Thyroid gland (tissue), 4 donors: ENCODE results near the gene GEMIN2. TPM values are rescaled to one million over a fixed set of nuclear protein-coding genes. Genes with fewer than 3 reads are reported as not detected.

Experiments used
- DNase-seq, 2 donors: peaks; one replicate each; pipeline ENCODE4 v3.0.0-alpha.2; 2019
- H3K27ac ChIP-seq, 3 donors: fragments of 200-600 bp; sonication (generic); 1 replicate in 2 of 3; 2 replicates in 1 of 3; pipeline ENCODE4 v1.5.1; 2016 to 2019; ENCODE audit warnings: mild to moderate bottlenecking in 1 of 3, moderate library complexity in 1 of 3
- H3K27me3 ChIP-seq: fragments of 200-600 bp; sonication (generic); one replicate; pipeline ENCODE4 v1.5.1; 2019
- H3K36me3 ChIP-seq, 2 donors: fragments of 200-600 bp; sonication (generic); one replicate each; pipeline ENCODE4 v1.5.1; 2016 to 2019
- H3K4me1 ChIP-seq, 2 donors: fragments of 200-600 bp; sonication (generic); one replicate each; pipeline ENCODE4 v1.5.1; 2017 to 2019
- H3K4me3 ChIP-seq, 3 donors: fragments of 200-600 bp; sonication (generic); replicated peaks in 1 of 3; 1 replicate in 2 of 3; 2 replicates in 1 of 3; pipeline ENCODE4 v1.5.1; 2016; ENCODE audit warnings: mild to moderate bottlenecking in 1 of 3
- H3K9me3 ChIP-seq: fragments of 200-600 bp; sonication (generic); one replicate; pipeline ENCODE4 v1.5.1; 2017
- POLR2A ChIP-seq, 2 donors: fragments of 450-650 bp; IDR thresholded peaks; one replicate each; pipeline ENCODE4 v1.6.1; 2017; ENCODE audit warnings: antibody characterized with exemption in 2 of 2, mild to moderate bottlenecking in 2 of 2, moderate library complexity in 1 of 2
- WGBS, 2 donors: methylation state at CpG; one replicate each; pipeline ENCODE4 v1.1.5; 2017; 5-methylcytosine and 5-hydroxymethylcytosine counted together
- intact Hi-C: fragments of 100-400 bp; cut with DNase I; formaldehyde crosslinking; loops from one replicate; pipeline ENCODE4 v1.15.1; 2023
- total RNA-seq, 4 donors: library from RNA; depleted of rRNA; stranded (reverse); fragments of >200 nt; gene quantifications; one replicate each; pipeline ENCODE4 v1.2.3, GENCODE V29; 2016
- TF ChIP-seq, protein P1 (sequence below), 6 experiments: fragments of 200-600 bp in 3 of 6; fragments of 450-650 bp in 3 of 6; sonication (generic) in 3 of 6; IDR thresholded peaks; one replicate each; pipeline ENCODE4 v1.5.1; 2016 to 2019; ENCODE audit warnings: antibody characterized with exemption in 6 of 6, mild to moderate bottlenecking in 2 of 6, inconsistent platforms in 1 of 6, moderate library complexity in 1 of 6

GEMIN2 gene
- total RNA-seq, 4 donors from 2014 or later: 11.3 to 33.7 (median 18.2) TPM

DNA sequence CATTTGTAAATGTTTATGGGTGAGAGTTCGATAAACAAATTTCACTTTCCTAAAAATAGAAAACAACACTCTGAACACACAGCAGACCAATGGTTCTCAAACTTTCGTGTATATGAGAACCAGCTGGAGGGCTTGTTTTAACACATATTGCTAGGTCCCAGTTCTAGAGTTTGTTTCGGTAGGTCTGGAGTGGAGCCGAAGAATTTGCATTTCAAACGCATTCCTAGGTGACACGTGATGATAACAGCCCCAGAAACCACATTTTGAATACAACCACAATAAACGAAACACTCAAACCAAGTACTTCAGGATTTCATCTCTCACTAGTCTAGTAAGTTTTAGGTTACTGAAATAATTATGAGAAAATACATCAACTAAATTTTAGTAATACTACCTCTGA, 28.2 kb upstream of the GEMIN2 start:
- H3K4me3 ChIP-seq: no peak overlapping the region
- no peak for DNase-seq
- intact Hi-C loops: no loop called here
- H3K9me3 ChIP-seq: no peaks in the 10 kb centered on the region
- TF ChIP-seq POLR2A (IDR thresholded peaks at IDR 0.05): no peak
- TF ChIP-seq, protein P1, sequence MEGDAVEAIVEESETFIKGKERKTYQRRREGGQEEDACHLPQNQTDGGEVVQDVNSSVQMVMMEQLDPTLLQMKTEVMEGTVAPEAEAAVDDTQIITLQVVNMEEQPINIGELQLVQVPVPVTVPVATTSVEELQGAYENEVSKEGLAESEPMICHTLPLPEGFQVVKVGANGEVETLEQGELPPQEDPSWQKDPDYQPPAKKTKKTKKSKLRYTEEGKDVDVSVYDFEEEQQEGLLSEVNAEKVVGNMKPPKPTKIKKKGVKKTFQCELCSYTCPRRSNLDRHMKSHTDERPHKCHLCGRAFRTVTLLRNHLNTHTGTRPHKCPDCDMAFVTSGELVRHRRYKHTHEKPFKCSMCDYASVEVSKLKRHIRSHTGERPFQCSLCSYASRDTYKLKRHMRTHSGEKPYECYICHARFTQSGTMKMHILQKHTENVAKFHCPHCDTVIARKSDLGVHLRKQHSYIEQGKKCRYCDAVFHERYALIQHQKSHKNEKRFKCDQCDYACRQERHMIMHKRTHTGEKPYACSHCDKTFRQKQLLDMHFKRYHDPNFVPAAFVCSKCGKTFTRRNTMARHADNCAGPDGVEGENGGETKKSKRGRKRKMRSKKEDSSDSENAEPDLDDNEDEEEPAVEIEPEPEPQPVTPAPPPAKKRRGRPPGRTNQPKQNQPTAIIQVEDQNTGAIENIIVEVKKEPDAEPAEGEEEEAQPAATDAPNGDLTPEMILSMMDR (IDR thresholded peaks at IDR 0.05): no peak
- H3K27me3 ChIP-seq: no peaks in the 10 kb centered on the region
- WGBS, 2 donors: 88 to 94% methylated on average over 7 of the region's 7 CpGs
- H3K4me1 ChIP-seq: no peaks in the 10 kb centered on the region
- no peak overlapping the region for H3K27ac ChIP-seq
- peaks cover 20 to 54% of the 10 kb centered on the region in 2 donors for H3K36me3 ChIP-seq

DNA sequence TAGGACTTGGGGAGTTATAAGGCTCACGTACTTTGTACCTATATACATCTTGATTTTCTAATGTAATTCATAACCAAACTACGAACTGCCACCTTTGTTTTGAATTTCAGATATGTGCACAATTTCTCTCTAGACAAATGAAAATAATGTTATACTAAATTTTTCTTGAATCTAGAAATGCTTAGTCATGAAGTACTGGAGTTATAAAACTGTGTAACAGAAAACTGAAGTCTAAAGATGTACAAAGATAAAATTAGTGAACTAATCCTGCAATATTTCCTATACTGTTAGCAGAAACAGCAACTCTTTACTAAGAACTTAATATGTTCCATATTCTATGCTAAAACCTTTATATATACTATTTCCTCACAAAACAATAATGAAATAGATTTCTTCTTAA, 26.6 kb upstream of the GEMIN2 start:
- Histone ChIP-seq H3K4me3 (no peak overlapping the region), H3K27ac (no peak overlapping the region), H3K36me3 (peaks cover 25 to 59% of the 10 kb centered on the region in 2 donors), H3K27me3 (no peaks in the 10 kb centered on the region), H3K9me3 (no peaks in the 10 kb centered on the region), H3K4me1 (no peaks in the 10 kb centered on the region)
- WGBS, 2 donors: 96 to 97% methylated on average over 2 of the region's 2 CpGs
- TF ChIP-seq, protein P1 (IDR thresholded peaks at IDR 0.05): no peak
- TF ChIP-seq POLR2A (IDR thresholded peaks at IDR 0.05): no peak
- intact Hi-C loops: no loop called here
- no peak for DNase-seq

DNA sequence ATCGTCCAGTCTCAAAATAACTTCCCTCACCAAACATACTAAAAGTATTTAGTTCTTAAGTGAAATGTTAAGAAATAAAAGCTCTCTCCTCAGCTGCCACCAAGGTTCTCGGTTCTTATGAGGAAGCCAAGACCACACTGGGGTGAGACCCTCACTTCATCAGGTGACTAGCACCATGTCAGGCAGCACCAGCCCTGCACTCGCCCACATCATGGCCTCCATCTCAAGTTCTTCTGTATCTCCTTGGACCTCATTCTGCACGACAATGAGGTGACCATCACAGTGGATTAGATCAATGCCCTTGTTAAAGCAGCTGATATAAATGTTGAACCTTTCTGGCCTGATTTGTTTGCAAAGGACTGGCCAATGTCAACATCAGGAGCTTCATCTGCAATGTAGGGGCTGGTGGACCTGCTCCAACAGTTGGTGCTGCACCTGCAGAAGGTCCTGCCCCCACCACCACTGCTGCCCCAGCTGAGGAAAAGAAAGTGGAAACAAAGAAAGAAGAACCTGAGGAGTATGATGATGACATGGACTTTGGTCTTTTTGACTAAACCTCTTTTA, 23.5 kb upstream of the GEMIN2 start:
- Histone ChIP-seq H3K9me3 (no peaks in the 10 kb centered on the region), H3K4me1 (peaks cover 4 to 8% of the 10 kb centered on the region in 2 donors), H3K27me3 (no peaks in the 10 kb centered on the region), H3K36me3 (peaks cover 27 to 57% of the 10 kb centered on the region in 2 donors), H3K4me3 (no peak overlapping the region), H3K27ac (no peak overlapping the region)
- DNase-seq: no peak
- no peak for TF ChIP-seq POLR2A (IDR thresholded peaks at IDR 0.05)
- TF ChIP-seq, protein P1 (IDR thresholded peaks at IDR 0.05): no peak
- 97% methylated on average over 4 of the region's 4 CpGs for WGBS, 2 donors
- intact Hi-C loops: no loop called here

DNA sequence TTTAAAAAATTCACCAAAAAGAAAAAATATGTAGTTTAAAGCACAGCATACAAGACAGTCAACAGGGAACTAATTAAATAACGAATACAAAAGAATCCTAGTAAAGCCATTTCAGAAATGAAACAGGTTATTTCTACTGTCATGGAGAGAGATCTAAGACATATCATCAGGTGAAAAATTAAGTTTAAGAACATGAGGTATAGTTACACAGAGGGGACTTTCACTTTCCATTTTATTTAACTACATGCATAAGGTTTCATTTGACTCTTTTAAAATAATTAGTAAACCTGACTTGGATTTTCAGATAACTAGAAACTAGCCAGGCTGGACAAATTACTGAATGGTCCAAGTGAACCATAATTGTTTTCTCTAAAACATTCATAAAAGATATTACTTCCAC, 22.4 kb upstream of the GEMIN2 start:
- no peaks in the 10 kb centered on the region for H3K9me3 ChIP-seq
- DNase-seq: no peak
- peaks cover 4 to 8% of the 10 kb centered on the region in 2 donors for H3K4me1 ChIP-seq
- 85 to 98% methylated on average over 1 of the region's 1 CpG for WGBS, 2 donors
- H3K27ac ChIP-seq: no peak overlapping the region
- H3K27me3 ChIP-seq: no peaks in the 10 kb centered on the region
- no peak for TF ChIP-seq POLR2A (IDR thresholded peaks at IDR 0.05)
- TF ChIP-seq, protein P1 (IDR thresholded peaks at IDR 0.05): no peak
- intact Hi-C loops: no loop called here
- H3K4me3 ChIP-seq: no peak overlapping the region
- peaks cover 32 to 52% of the 10 kb centered on the region in 2 donors for H3K36me3 ChIP-seq

DNA sequence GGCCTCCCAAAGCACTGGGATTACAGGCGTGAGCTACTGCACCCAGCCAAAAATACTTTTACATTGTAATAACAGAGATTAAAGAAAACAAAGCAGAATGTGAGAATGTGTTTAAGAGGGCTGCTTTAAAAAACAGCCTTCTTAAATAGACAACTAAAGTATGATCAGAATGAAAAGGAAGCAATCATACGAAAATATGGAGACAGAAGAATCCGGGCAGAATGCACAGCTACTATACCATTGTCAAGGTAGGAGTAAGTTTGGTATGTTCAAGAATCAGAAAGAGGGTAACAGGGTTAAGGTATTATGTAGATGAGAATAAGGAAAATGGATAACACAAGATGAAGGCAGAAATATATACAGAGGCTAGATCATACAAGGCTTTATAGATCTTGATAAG, 19.6 kb upstream of the GEMIN2 start:
- no peak overlapping the region for H3K27ac ChIP-seq
- H3K4me1 ChIP-seq: peaks cover 16 to 20% of the 10 kb centered on the region in 2 donors
- no peak for DNase-seq
- TF ChIP-seq, protein P1 (IDR thresholded peaks at IDR 0.05): no peak
- TF ChIP-seq POLR2A (IDR thresholded peaks at IDR 0.05): no peak
- H3K9me3 ChIP-seq: no peaks in the 10 kb centered on the region
- 88 to 91% methylated on average over 3 of the region's 3 CpGs for WGBS, 2 donors
- H3K36me3 ChIP-seq: peaks cover 24 to 48% of the 10 kb centered on the region in 2 donors
- H3K27me3 ChIP-seq: no peaks in the 10 kb centered on the region
- intact Hi-C loops: no loop called here
- H3K4me3 ChIP-seq: no peak overlapping the region
